AG08395 (cell line): ENCODE results near the gene CSNK1G3.
"Not testable (repeated sequence)": the region's sequence is repeated elsewhere in the genome, so short reads cannot be mapped to it uniquely, and the experiment has no call there.

Experiments used
- DNase-seq: peaks from one replicate; pipeline ENCODE4 v3.0.0; 2012; ENCODE audit warnings: mixed read lengths, low spot score

Gene CSNK1G3

GRCh38 chr5:123561230-123561629 lies 49.3 kb downstream of the CSNK1G3 start:
- no peak for DNase-seq

- no peak for DNase-seq
Measured at GRCh38 chr5:123571927-123572326, 60.0 kb downstream of the CSNK1G3 start.

GRCh38 chr5:123578390-123578789 lies 66.4 kb downstream of the CSNK1G3 start:
- no peak for DNase-seq

GRCh38 chr5:123579410-123579809 lies 67.4 kb downstream of the CSNK1G3 start:
- DNase-seq, result no peak

GRCh38 chr5:123582550-123583285 lies 70.7 kb downstream of the CSNK1G3 start:
- no peak for DNase-seq

- DNase-seq, result no peak
Measured at GRCh38 chr5:123585871-123586270, 73.9 kb downstream of the CSNK1G3 start.

GRCh38 chr5:123594434-123594833 lies 82.5 kb downstream of the CSNK1G3 start:
- no peak for DNase-seq

GRCh38 chr5:123597018-123597417 lies 85.0 kb downstream of the CSNK1G3 start:
- DNase-seq, result no peak

- no peak for DNase-seq
Measured at GRCh38 chr5:123598028-123598689, 86.2 kb downstream of the CSNK1G3 start.

GRCh38 chr5:123599171-123599570 lies 87.2 kb downstream of the CSNK1G3 start:
- DNase-seq, result no peak

- DNase-seq, result no peak
Measured at GRCh38 chr5:123601610-123602009, 89.6 kb downstream of the CSNK1G3 start.

GRCh38 chr5:123605822-123606221 lies 93.8 kb downstream of the CSNK1G3 start:
- no peak for DNase-seq

- DNase-seq, result no peak
Measured at GRCh38 chr5:123610209-123610608, 98.2 kb downstream of the CSNK1G3 start.

GRCh38 chr5:123610665-123611405 lies 98.9 kb downstream of the CSNK1G3 start:
- peak; percentile 60 for DNase-seq

- no peak for DNase-seq
Measured at GRCh38 chr5:123611406-123611709, 99.4 kb downstream of the CSNK1G3 start.

- no peak for DNase-seq
Measured at GRCh38 chr5:123617561-123617960, 105.6 kb downstream of the CSNK1G3 start.

GRCh38 chr5:123626051-123626450 lies 114.1 kb downstream of the CSNK1G3 start:
- no peak for DNase-seq

- DNase-seq, result no peak
Measured at GRCh38 chr5:123628860-123629544, 117.0 kb downstream of the CSNK1G3 start.

GRCh38 chr5:123636006-123636405 lies 124.0 kb downstream of the CSNK1G3 start:
- DNase-seq, result no peak

GRCh38 chr5:123637028-123637427 lies 125.1 kb downstream of the CSNK1G3 start:
- DNase-seq, result not testable (repeated sequence)

GRCh38 chr5:123639244-123639643 lies 127.3 kb downstream of the CSNK1G3 start:
- no peak for DNase-seq

- no peak for DNase-seq
Measured at GRCh38 chr5:123645024-123645603, 133.1 kb downstream of the CSNK1G3 start.
